ENCODE measurements around the gene HOXA4. TPM values are rescaled to one million over a fixed set of nuclear protein-coding genes. Genes with fewer than 3 reads are reported as not detected.
A peak's percentile ranks its signal among the peaks of the same experiment; 100 is the strongest.

The HOXA4 gene
- total RNA-seq, 1 experiment from 2014 or later = 1.0 TPM

DNA sequence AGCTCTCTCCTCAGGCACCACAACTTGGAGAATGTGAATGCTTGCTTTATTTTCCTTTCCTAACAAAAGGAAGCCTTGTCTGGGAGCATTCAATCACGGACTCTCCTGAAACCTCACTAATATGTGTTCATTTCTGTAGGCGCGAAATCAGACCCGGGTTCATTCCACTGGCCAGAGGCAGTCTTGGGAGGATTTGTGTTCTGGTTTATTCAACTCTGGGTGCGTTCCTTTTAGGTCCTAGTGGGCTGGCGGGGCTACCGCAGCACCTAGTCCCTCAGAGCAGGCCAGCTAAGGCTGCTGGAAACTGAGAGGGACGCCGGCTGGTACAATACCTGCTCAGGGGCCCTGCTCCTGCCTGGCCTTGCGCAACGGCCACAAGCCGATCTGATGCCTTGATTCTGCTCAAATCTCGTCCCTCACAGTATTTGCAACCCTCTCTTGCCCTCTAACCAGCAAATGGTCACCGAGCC lies 7.5 kb downstream of the HOXA4 start:
- Mint-ChIP-seq H3K4me1 (ENCODE audit: low read depth, unreplicated experiment) (peaks cover 67% of the 10 kb centered on the region), H3K9me3 (ENCODE audit: low read depth, unreplicated experiment) (no peaks in the 10 kb centered on the region), H3K4me3 (ENCODE audit: low read depth, unreplicated experiment) (peak overlapping the region; percentile 83), H3K27me3 (ENCODE audit: unreplicated experiment) (no peaks in the 10 kb centered on the region), H3K27ac (ENCODE audit: unreplicated experiment) (peak overlapping the region; percentile 67), H3K36me3 (ENCODE audit: insufficient read depth, unreplicated experiment) (peaks cover 37% of the 10 kb centered on the region)
- CTCF ChIA-PET = interaction anchor here (0.6 to 0.8 kb wide), 3 partner anchors 47 to 881 kb away, joined by 3 to 14 read pairs (median 3); no protein-coding TSS in a partner anchor
- TF ChIP-seq, protein P1, sequence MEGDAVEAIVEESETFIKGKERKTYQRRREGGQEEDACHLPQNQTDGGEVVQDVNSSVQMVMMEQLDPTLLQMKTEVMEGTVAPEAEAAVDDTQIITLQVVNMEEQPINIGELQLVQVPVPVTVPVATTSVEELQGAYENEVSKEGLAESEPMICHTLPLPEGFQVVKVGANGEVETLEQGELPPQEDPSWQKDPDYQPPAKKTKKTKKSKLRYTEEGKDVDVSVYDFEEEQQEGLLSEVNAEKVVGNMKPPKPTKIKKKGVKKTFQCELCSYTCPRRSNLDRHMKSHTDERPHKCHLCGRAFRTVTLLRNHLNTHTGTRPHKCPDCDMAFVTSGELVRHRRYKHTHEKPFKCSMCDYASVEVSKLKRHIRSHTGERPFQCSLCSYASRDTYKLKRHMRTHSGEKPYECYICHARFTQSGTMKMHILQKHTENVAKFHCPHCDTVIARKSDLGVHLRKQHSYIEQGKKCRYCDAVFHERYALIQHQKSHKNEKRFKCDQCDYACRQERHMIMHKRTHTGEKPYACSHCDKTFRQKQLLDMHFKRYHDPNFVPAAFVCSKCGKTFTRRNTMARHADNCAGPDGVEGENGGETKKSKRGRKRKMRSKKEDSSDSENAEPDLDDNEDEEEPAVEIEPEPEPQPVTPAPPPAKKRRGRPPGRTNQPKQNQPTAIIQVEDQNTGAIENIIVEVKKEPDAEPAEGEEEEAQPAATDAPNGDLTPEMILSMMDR (IDR thresholded peaks at IDR 0.05; ENCODE audit: unreplicated experiment) = no peak
- peak; percentile 33 for DNase-seq
- intact Hi-C loops (cut with micrococcal nuclease; ENCODE audit: unreplicated experiment) = loop anchor here (5.0 kb wide), 1 partner anchor 76 kb away; no protein-coding TSS in a partner anchor
- BruUV-seq (replicated peaks) = no TSS peak

DNA sequence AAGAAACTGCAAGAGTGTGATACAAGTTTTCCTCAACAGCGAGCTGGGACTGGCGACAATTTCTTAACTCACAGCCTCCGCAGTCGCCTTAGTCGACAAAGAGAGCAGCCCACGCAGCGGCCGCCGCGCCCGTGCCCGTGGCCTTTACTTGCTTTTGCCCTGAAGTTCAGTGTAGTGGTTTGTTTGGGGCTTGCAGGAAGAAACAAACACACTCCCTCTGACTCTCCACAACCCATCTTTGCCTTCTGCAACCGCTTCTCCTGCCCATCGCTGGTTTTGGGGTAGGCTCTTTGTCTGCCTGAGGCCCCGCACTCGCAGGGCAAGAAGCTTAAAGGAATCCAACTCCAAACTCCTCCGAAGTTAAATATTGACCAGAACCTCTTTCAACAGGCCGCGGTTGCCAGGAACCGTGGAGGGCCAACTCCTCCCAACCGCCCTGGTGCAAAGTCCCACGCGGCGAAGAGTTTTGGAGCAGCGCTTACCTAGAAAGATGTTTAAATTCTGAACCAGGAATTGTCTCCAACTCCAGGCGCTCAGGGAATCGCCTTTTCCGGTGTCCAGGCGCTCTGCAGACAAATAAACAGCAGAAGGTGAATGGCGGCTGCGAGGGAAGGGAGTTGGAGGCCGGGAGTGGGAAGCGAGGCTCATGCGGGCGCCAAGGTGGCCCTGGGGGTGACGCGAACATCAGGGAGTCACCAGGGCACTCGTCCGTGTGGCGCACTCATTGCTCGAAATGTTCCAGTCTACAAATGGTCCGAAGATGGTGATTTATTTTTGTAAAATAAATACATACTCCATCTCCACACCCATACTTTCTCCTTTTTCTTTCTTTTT lies 8.3 kb downstream of the HOXA4 start:
- Mint-ChIP-seq H3K4me1 (ENCODE audit: low read depth, unreplicated experiment) (peaks cover 60% of the 10 kb centered on the region), H3K36me3 (ENCODE audit: insufficient read depth, unreplicated experiment) (peaks cover 43% of the 10 kb centered on the region), H3K9me3 (ENCODE audit: low read depth, unreplicated experiment) (no peaks in the 10 kb centered on the region), H3K27ac (ENCODE audit: unreplicated experiment) (peak overlapping the region; percentile 67), H3K27me3 (ENCODE audit: unreplicated experiment) (no peaks in the 10 kb centered on the region), H3K4me3 (ENCODE audit: low read depth, unreplicated experiment) (peak overlapping the region; percentile 83)
- peak; percentile 71 for DNase-seq
- intact Hi-C loops (cut with micrococcal nuclease; ENCODE audit: unreplicated experiment) = loop anchor here (5.0 kb wide), 1 partner anchor 75 kb away; no protein-coding TSS in a partner anchor
- CTCF ChIA-PET = interaction anchor here (0.6 to 1.7 kb wide), 5 partner anchors 46 to 880 kb away, joined by 3 to 14 read pairs (median 3); no protein-coding TSS in a partner anchor
- TF ChIP-seq, protein P1 (IDR thresholded peaks at IDR 0.05; ENCODE audit: unreplicated experiment) = no peak
- TSS peak; percentile 61 for BruUV-seq (replicated peaks)

DNA sequence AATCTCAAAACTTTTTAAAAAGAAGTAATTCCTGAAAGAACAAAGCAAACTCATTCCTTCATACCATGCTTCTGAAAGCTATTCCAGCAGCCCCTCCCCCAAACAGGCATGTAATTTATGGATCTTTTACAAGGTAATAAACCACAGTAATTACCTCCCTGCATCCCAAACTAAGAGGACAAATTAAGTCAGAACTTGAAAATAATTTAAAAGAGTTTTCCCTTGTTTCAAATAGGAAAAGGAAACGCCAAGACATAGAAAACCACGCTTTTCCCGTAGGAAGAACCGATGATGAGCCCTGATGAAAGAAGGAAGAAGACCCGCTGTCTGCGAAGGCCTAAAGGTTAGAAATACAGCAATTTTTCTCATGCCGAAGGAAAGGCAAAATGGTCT lies 8.9 kb downstream of the HOXA4 start:
- BruUV-seq (replicated peaks) = no TSS peak
- Mint-ChIP-seq H3K36me3 (ENCODE audit: insufficient read depth, unreplicated experiment) (peaks cover 46% of the 10 kb centered on the region), H3K27ac (ENCODE audit: unreplicated experiment) (peak overlapping the region; percentile 67), H3K4me1 (ENCODE audit: low read depth, unreplicated experiment) (peaks cover 60% of the 10 kb centered on the region), H3K4me3 (ENCODE audit: low read depth, unreplicated experiment) (peak overlapping the region; percentile 83), H3K27me3 (ENCODE audit: unreplicated experiment) (no peaks in the 10 kb centered on the region), H3K9me3 (ENCODE audit: low read depth, unreplicated experiment) (no peaks in the 10 kb centered on the region)
- intact Hi-C loops (cut with micrococcal nuclease; ENCODE audit: unreplicated experiment) = loop anchor here (5.0 kb wide), 1 partner anchor 74 kb away; no protein-coding TSS in a partner anchor
- CTCF ChIA-PET = interaction anchor here (1.7 kb wide), 1 partner anchor 528 kb away, joined by 3 read pairs; no protein-coding TSS in a partner anchor
- DNase-seq = no peak
- TF ChIP-seq, protein P1 (IDR thresholded peaks at IDR 0.05; ENCODE audit: unreplicated experiment) = no peak

DNA sequence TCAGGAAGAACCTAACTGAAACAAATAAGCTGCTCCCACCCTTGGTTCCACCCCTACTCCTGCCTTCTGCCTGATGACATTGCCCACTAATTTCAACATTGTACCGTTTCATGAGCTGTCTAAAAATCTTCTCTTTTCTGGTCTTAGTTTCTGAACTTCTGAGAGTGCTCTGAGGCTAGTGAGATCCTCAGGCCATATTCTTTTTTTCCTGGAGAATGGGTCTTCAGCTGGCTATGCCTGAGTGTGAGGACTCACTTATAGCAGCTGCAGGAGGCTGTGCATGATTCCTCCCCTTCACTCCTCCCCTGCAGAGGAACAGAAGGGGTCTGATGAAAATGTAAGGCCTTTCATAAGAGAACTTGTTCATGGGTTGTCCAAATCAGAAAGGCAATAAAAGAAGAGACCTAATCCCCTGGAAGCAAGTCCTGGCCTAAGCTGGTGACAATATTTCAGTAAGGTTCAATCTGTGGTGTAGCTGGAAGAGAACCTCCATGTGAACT lies 11.1 kb downstream of the HOXA4 start:
- intact Hi-C loops (cut with micrococcal nuclease; ENCODE audit: unreplicated experiment) = no loop called here
- BruUV-seq (replicated peaks) = no TSS peak
- Mint-ChIP-seq H3K36me3 (ENCODE audit: insufficient read depth, unreplicated experiment) (peaks cover 63% of the 10 kb centered on the region), H3K9me3 (ENCODE audit: low read depth, unreplicated experiment) (no peaks in the 10 kb centered on the region), H3K27me3 (ENCODE audit: unreplicated experiment) (no peaks in the 10 kb centered on the region), H3K4me3 (ENCODE audit: low read depth, unreplicated experiment) (no peak overlapping the region), H3K4me1 (ENCODE audit: low read depth, unreplicated experiment) (peaks cover 67% of the 10 kb centered on the region), H3K27ac (ENCODE audit: unreplicated experiment) (no peak overlapping the region)
- DNase-seq = no peak
- CTCF ChIA-PET = interaction anchor here (0.5 to 1.7 kb wide), 3 partner anchors 14 to 256 kb away, joined by 3 to 12 read pairs (median 6); no protein-coding TSS in a partner anchor
- TF ChIP-seq, protein P1 (IDR thresholded peaks at IDR 0.05; ENCODE audit: unreplicated experiment) = no peak
